AG04449 (cell line): Measurements from ENCODE around the gene PSMB2.

Experiments used
- CTCF ChIA-PET: fragments of 350-600 bp; formaldehyde crosslinking; extraction: SDS; loops from one replicate; lab custom pipeline; 2021; ENCODE audit warnings: antibody characterized with exemption; lab: Yijun Ruan, JAX
- POLR2A ChIA-PET: fragments of 400-600, 350-600 bp; formaldehyde crosslinking; extraction: SDS; loops from one replicate; lab custom pipeline; 2020; ENCODE audit warnings: antibody characterized with exemption, inconsistent platforms; lab: Yijun Ruan, JAX
- DNase-seq: peaks from one replicate; pipeline ENCODE4 v3.0.0-alpha.2; 2010; ENCODE audit warnings: low read depth, low spot score
- H3K4me3 ChIP-seq: 2 replicates; pipeline ENCODE4 v1.5.1; 2011; ENCODE audit warnings: low read depth, mild to moderate bottlenecking, control low read depth, low read length
- CTCF ChIP-seq: IDR thresholded peaks from one replicate; pipeline ENCODE4 v1.5.1; 2011; ENCODE audit warnings: mild to moderate bottlenecking, moderate library complexity, low read length, control low read depth, inconsistent platforms; ENCODE audit not compliant: insufficient read depth; ENCODE audit errors: missing control alignments

Gene PSMB2

GRCh38 chr1:35564037-35564883 lies 77.1 kb downstream of the PSMB2 start:
- CTCF ChIA-PET: interaction anchor here (0.6 to 13.4 kb wide), 44 partner anchors 8 to 711 kb away, joined by 3 to 657 read pairs (median 4); partner anchors contain the start of genes CLSPN, KIAA0319L, NCDN and TFAP2E
- no peak overlapping the region for H3K4me3 ChIP-seq
- DNase-seq: no peak
- peak; percentile 80 for TF ChIP-seq CTCF
- POLR2A ChIA-PET: interaction anchor here (0.7 to 1.4 kb wide), 3 partner anchors 113 to 205 kb away, joined by 3 to 7 read pairs (median 4); partner anchors contain the start of gene CLSPN

- ChIA-PET POLR2A (no interaction called here), CTCF (interaction anchor here (0.7 to 15.0 kb wide), 4 partner anchors 10 to 163 kb away, joined by 3 to 222 read pairs (median 28); no protein-coding TSS in a partner anchor)
- DNase-seq: no peak
- no peak for TF ChIP-seq CTCF
- no peak overlapping the region for H3K4me3 ChIP-seq
Measured at GRCh38 chr1:35563166-35563565, 78.2 kb downstream of the PSMB2 start.

GRCh38 chr1:35561972-35562680 lies 79.2 kb downstream of the PSMB2 start:
- CTCF ChIA-PET: interaction anchor here (0.7 to 15.0 kb wide), 7 partner anchors 9 to 190 kb away, joined by 3 to 222 read pairs (median 3); partner anchors contain the start of gene TFAP2E
- POLR2A ChIA-PET: no interaction called here
- no peak for DNase-seq
- no peak for TF ChIP-seq CTCF
- H3K4me3 ChIP-seq: no peak overlapping the region

GRCh38 chr1:35561297-35561971 lies 79.9 kb downstream of the PSMB2 start:
- no peak overlapping the region for H3K4me3 ChIP-seq
- TF ChIP-seq CTCF: no peak
- ChIA-PET POLR2A (interaction anchor here (0.8 kb wide), 1 partner anchor 107 kb away, joined by 3 read pairs; no protein-coding TSS in a partner anchor), CTCF (interaction anchor here (0.8 to 15.0 kb wide), 8 partner anchors 7 to 190 kb away, joined by 3 to 222 read pairs (median 12); partner anchors contain the start of gene TFAP2E)
- no peak for DNase-seq

GRCh38 chr1:35560256-35561225 lies 80.8 kb downstream of the PSMB2 start:
- DNase-seq: no peak
- POLR2A ChIA-PET: interaction anchor here (0.8 kb wide), 1 partner anchor 106 kb away, joined by 3 read pairs; no protein-coding TSS in a partner anchor
- no peak for TF ChIP-seq CTCF
- no peak overlapping the region for H3K4me3 ChIP-seq
- CTCF ChIA-PET: interaction anchor here (1.2 to 15.0 kb wide), 6 partner anchors 8 to 166 kb away, joined by 3 to 222 read pairs (median 20); partner anchors contain the start of gene TFAP2E
